GM12892 (cell line): ENCODE results near the gene RANBP3.

ENCODE experiments used
- POLR2A ChIP-seq: IDR thresholded peaks from 2 replicates; pipeline ENCODE4 v1.6.1; 2011; ENCODE audit warnings: low read depth, low read length, control low read depth
- POLR2AphosphoS5 ChIP-seq: IDR thresholded peaks from 2 replicates; pipeline ENCODE4 v1.6.1; 2011; ENCODE audit warnings: low read depth, low read length, control low read depth
- TAF1 ChIP-seq: IDR thresholded peaks from 2 replicates; pipeline ENCODE4 v1.6.1; 2011; ENCODE audit warnings: low read depth, mild to moderate bottlenecking, control low read depth, low read length, borderline replicate concordance

GRCh38 chr19:5880196-5880595, 97.7 kb downstream of the RANBP3 start:
- TF ChIP-seq POLR2A (no peak), TAF1 (no peak), POLR2AphosphoS5 (no peak)
